ENCODE results near the gene ASIC2. TPM values are rescaled to one million over a fixed set of nuclear protein-coding genes. Genes with fewer than 3 reads are reported as not detected.

The ASIC2 gene
- total RNA-seq, 1 donor from 2014 or later, result 0.36 TPM

DNA sequence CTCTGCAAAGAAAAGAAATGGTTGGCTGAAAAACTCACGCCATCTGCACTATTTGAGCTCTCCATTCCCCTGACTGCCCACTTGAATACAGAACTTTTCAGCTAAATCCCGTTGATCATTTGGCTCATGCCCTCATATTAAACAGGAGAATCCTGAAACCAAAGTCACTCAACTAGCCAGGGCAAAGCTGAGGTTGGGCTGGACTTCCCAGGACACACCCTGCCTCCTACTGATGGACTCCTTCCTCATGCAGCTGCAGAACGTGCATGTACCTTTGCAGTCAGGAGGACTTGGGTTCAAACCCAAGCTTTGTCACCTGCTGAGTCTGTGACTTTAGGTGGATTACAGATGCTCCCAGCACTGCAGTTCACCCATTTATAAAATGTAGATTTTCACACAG is 7.7 kb downstream of the ASIC2 start:
- FAIRE-seq (no peak), DNase-seq (ENCODE audit: low read depth) (no peak)
- no peaks in the 10 kb centered on the region for H3K36me3 ChIP-seq (ENCODE audit: insufficient read depth, low read length)
- H3K9me3 Mint-ChIP-seq (ENCODE audit: unreplicated experiment), result peaks cover 2% of the 10 kb centered on the region
- no peak overlapping the region for H3K27ac Mint-ChIP-seq (ENCODE audit: unreplicated experiment)
- H3K4me1 Mint-ChIP-seq (ENCODE audit: low read depth, unreplicated experiment), result no peaks in the 10 kb centered on the region
- H3K27me3 Mint-ChIP-seq (ENCODE audit: low read depth, unreplicated experiment), result peaks cover 65% of the 10 kb centered on the region
- no peaks in the 10 kb centered on the region for H4K20me1 ChIP-seq (ENCODE audit: insufficient read depth, low read length)
- H3K9me3 ChIP-seq (ENCODE audit: insufficient read depth, low read depth, low read length), result no peaks in the 10 kb centered on the region
- TF ChIP-seq, protein P1, sequence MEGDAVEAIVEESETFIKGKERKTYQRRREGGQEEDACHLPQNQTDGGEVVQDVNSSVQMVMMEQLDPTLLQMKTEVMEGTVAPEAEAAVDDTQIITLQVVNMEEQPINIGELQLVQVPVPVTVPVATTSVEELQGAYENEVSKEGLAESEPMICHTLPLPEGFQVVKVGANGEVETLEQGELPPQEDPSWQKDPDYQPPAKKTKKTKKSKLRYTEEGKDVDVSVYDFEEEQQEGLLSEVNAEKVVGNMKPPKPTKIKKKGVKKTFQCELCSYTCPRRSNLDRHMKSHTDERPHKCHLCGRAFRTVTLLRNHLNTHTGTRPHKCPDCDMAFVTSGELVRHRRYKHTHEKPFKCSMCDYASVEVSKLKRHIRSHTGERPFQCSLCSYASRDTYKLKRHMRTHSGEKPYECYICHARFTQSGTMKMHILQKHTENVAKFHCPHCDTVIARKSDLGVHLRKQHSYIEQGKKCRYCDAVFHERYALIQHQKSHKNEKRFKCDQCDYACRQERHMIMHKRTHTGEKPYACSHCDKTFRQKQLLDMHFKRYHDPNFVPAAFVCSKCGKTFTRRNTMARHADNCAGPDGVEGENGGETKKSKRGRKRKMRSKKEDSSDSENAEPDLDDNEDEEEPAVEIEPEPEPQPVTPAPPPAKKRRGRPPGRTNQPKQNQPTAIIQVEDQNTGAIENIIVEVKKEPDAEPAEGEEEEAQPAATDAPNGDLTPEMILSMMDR (IDR thresholded peaks at IDR 0.05; ENCODE audit: insufficient read depth, low read depth, low read length), result no peak
- no peak for TF ChIP-seq EZH2 (IDR thresholded peaks at IDR 0.05; ENCODE audit: insufficient read depth, low read length)
- H3K9ac ChIP-seq (ENCODE audit: low read length), result no peak overlapping the region
- no peak overlapping the region for H2AFZ ChIP-seq (ENCODE audit: low read depth, low read length)
- H3K4me3 Mint-ChIP-seq (ENCODE audit: unreplicated experiment), result no peak overlapping the region
- no peak overlapping the region for H3K4me3 ChIP-seq (ENCODE audit: insufficient read depth, low read depth, low read length)
- H3K27me3 ChIP-seq (ENCODE audit: insufficient read depth, low read length), result peaks cover 23% of the 10 kb centered on the region
- H3K79me2 ChIP-seq (ENCODE audit: insufficient read depth, low read length), result no peaks in the 10 kb centered on the region
- no peak overlapping the region for H3K4me2 ChIP-seq (ENCODE audit: low read length)
- peaks cover 3% of the 10 kb centered on the region for H3K4me1 ChIP-seq (ENCODE audit: insufficient read depth, low read length)
- no peak overlapping the region for H3K27ac ChIP-seq (ENCODE audit: low read depth, low read length)
- H3K36me3 Mint-ChIP-seq (ENCODE audit: low read depth, unreplicated experiment), result no peaks in the 10 kb centered on the region

GRCh38 chr17:33284022-33284421 is 9.1 kb downstream of the ASIC2 start:
- Mint-ChIP-seq H3K4me1 (ENCODE audit: low read depth, unreplicated experiment) (no peaks in the 10 kb centered on the region), H3K36me3 (ENCODE audit: low read depth, unreplicated experiment) (no peaks in the 10 kb centered on the region), H3K27me3 (ENCODE audit: low read depth, unreplicated experiment) (peaks cover 62% of the 10 kb centered on the region)

More at GRCh38 chr17:33284022-33284421, 9.1 kb downstream of the ASIC2 start:
- Histone ChIP-seq H3K27ac (ENCODE audit: low read depth, low read length) (no peak overlapping the region), H2AFZ (ENCODE audit: low read depth, low read length) (no peak overlapping the region), H4K20me1 (ENCODE audit: insufficient read depth, low read length) (no peaks in the 10 kb centered on the region), H3K36me3 (ENCODE audit: insufficient read depth, low read length) (no peaks in the 10 kb centered on the region), H3K4me1 (ENCODE audit: insufficient read depth, low read length) (peaks cover 3% of the 10 kb centered on the region), H3K9me3 (ENCODE audit: insufficient read depth, low read depth, low read length) (no peaks in the 10 kb centered on the region), H3K4me2 (ENCODE audit: low read length) (peak overlapping the region; percentile 8), H3K79me2 (ENCODE audit: insufficient read depth, low read length) (no peaks in the 10 kb centered on the region), H3K4me3 (ENCODE audit: insufficient read depth, low read depth, low read length) (no peak overlapping the region), H3K9ac (ENCODE audit: low read length) (no peak overlapping the region), H3K27me3 (ENCODE audit: insufficient read depth, low read length) (peaks cover 11% of the 10 kb centered on the region)
- H3K4me3 Mint-ChIP-seq (ENCODE audit: unreplicated experiment), result no peak overlapping the region
- TF ChIP-seq EZH2 (IDR thresholded peaks at IDR 0.05; ENCODE audit: insufficient read depth, low read length), result no peak
- TF ChIP-seq, protein P1 (IDR thresholded peaks at IDR 0.05; ENCODE audit: insufficient read depth, low read depth, low read length), result no peak
- peaks cover 2% of the 10 kb centered on the region for H3K9me3 Mint-ChIP-seq (ENCODE audit: unreplicated experiment)
- H3K27ac Mint-ChIP-seq (ENCODE audit: unreplicated experiment), result no peak overlapping the region
- FAIRE-seq (no peak), DNase-seq (ENCODE audit: low read depth) (peak; percentile 82)

All from astrocyte (in vitro differentiated cells and primary cell).